ENCODE data around the gene PTGER2.

- TF ChIP-seq, protein P1, sequence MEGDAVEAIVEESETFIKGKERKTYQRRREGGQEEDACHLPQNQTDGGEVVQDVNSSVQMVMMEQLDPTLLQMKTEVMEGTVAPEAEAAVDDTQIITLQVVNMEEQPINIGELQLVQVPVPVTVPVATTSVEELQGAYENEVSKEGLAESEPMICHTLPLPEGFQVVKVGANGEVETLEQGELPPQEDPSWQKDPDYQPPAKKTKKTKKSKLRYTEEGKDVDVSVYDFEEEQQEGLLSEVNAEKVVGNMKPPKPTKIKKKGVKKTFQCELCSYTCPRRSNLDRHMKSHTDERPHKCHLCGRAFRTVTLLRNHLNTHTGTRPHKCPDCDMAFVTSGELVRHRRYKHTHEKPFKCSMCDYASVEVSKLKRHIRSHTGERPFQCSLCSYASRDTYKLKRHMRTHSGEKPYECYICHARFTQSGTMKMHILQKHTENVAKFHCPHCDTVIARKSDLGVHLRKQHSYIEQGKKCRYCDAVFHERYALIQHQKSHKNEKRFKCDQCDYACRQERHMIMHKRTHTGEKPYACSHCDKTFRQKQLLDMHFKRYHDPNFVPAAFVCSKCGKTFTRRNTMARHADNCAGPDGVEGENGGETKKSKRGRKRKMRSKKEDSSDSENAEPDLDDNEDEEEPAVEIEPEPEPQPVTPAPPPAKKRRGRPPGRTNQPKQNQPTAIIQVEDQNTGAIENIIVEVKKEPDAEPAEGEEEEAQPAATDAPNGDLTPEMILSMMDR (conservative IDR thresholded peaks at IDR 0.05; ENCODE audit: low read depth, low read length) = no peak
- no peak for TF ChIP-seq EZH2 (IDR thresholded peaks at IDR 0.05; ENCODE audit: borderline replicate concordance, low read depth, low read length, poor library complexity, severe bottlenecking)
Measured at GRCh38 chr14:52298795-52299194, 15.3 kb upstream of the PTGER2 start.

Data from A673 (cell line).